GM21360 (cell line): ENCODE results near the gene DEFB118.
"Not testable (repeated sequence)": the region's sequence is repeated elsewhere in the genome, so short reads cannot be mapped to it uniquely, and the experiment has no call there.

Source experiments
- ATAC-seq: cut with Tn5 transposase; IDR thresholded peaks from one replicate; pipeline ENCODE4 v1.9.1; 2021; ENCODE audit warnings: mild to moderate bottlenecking, moderate library complexity; ENCODE audit not compliant: unreplicated experiment

Gene DEFB118

GRCh38 chr20:31368301-31368700 lies at the start of gene DEFB118:
DEFB118 (plus strand) TSS chr20:31368601; CDS start chr20:31368651, 50 bp downstream.
- no peak for ATAC-seq

- no peak for ATAC-seq
Observed at GRCh38 chr20:31322504-31322903, 45.9 kb upstream of the DEFB118 start.

DNA sequence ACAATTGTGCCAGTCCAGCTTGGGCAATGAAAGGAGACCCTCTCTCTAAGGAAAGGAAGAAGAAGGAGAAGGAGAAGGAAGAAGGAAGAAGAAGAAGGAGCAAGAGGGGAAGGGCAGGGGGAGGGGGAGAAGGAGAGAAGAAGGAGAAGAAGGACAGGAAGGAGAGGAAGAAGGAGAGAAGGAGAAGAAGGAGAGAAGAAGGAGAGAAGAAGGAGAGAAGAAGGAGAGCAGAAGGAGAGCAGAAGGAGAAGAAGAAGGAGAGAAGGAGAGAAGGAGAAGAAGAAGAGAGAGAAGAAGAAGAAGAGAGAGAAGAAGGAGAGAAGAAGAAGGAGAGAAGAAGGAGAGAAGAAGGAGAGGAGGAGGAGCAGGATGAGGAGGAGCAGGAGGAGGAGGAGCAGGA lies 37.5 kb upstream of the DEFB118 start:
- ATAC-seq = no peak

- no peak for ATAC-seq
Observed at GRCh38 chr20:31341470-31341869, 26.9 kb upstream of the DEFB118 start.

- no peak for ATAC-seq
Observed at GRCh38 chr20:31355981-31356380, 12.4 kb upstream of the DEFB118 start.

DNA sequence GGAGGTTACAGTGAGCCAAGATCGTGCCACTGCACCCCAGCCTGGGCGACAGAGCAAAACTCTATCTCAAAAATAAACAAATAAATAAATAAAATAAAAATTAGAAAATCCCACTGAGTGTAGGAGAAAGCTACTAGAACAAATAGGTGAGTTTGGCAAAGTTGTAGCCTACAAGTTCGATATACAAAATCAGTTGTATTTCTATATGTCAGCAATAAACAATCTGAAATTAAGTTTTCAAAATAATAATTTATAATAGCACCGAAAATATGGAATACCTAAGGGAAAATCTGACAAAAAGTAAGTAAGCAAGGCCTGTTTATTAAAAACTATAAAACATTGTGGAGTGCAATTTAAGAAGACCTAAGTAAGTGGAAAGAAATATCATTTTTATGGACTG lies 5.1 kb upstream of the DEFB118 start:
- ATAC-seq = no peak

- not testable (repeated sequence) for ATAC-seq
Observed at GRCh38 chr20:31364272-31364671, 4.1 kb upstream of the DEFB118 start.

DNA sequence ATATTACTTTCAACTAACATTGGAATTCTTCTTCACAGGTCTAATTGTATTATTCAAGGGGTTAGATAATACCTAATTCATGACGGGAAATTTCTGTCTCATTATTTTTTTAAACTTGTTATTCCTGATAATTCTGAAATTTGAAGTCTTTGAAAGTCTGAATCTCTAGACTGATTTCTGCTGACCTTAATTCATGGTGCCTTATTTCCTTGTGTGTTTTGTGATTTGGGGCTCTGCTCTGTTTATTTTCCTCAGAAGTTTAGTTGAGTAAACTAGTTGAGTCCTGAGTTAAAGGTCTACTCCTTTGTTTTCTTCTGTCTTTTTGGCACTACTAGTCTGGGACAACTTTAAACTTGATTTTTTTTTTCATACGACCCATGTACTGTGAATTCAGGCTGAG lies 5.9 kb downstream of the DEFB118 start:
- no peak for ATAC-seq

DNA sequence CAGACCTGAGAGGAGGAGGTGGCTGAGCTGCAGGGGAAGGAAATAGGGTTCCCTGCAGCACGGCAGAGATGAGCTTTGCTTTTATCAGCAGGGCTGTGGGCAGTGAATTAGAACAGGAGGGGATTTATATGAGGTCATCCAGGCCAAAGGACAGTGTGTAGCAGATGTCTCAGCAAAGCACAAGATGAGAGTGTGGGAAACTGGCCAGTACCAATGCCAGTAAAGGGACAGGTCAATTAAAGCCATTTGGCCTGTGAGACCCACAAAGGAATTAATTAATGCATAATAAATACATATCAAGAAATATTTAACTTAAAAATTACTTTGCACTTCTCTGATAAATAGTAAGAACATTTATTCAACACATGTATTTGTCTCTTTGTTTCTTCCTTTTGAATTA lies 22.1 kb downstream of the DEFB118 start, which contains the start of gene DEFB119:
Gene DEFB119, minus strand, starts transcription at position 101 of the 400 bp plus-strand sequence. CDS start 107 bp downstream, outside the sequence.
- ATAC-seq = no peak

DNA sequence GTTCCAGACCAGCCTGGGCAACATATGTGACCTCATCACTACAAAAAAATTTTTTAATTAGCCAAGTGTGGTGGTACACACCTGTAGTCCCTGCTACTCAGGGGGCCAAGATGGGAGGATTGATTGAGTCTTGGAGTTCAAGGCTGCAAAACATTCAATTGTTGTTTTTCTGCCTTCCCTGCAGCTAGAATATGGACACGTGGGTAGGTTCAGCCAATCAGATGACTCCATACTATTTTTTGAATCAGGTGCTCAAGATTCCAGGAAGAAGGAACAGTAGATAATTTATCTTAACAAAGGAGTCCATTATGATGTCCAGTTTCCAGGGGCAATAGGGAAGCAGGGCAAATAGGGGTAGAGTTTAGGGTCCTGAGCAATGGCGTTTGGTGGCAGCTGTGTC lies 24.4 kb downstream of the DEFB118 start:
- no peak for ATAC-seq

GRCh38 chr20:31394900-31395299 lies 26.5 kb downstream of the DEFB118 start:
- ATAC-seq = no peak

DNA sequence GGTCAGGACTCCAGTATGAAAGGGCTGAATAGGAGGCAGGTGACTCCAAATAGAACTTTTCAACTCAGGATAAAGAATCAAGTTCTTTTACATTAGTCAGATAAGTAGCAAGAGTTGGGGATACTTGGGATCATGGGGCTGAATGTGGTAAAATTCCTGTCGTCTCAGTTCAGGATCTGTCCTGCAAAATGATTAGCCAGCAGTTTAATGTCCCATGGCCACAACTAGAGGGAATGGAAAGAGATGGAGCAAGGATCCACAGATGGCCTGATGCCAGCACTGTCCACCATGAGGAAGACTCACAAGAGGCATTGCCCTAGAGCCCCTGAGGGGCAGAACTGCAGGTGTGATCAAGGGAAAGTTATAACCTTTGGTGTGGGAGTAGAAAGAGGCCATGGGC lies 35.5 kb downstream of the DEFB118 start:
- ATAC-seq = no peak

- no peak for ATAC-seq
Observed at GRCh38 chr20:31406115-31406514, 37.7 kb downstream of the DEFB118 start, which contains the start of gene DEFB121. DEFB121 (minus strand) TSS chr20:31406215; CDS start chr20:31406152, 63 bp downstream.

GRCh38 chr20:31410011-31410410 lies 41.6 kb downstream of the DEFB118 start:
- no peak for ATAC-seq

- no peak for ATAC-seq
Observed at GRCh38 chr20:31414381-31414780, 46.0 kb downstream of the DEFB118 start.

- no peak for ATAC-seq
Observed at GRCh38 chr20:31415653-31416052, 47.3 kb downstream of the DEFB118 start.

DNA sequence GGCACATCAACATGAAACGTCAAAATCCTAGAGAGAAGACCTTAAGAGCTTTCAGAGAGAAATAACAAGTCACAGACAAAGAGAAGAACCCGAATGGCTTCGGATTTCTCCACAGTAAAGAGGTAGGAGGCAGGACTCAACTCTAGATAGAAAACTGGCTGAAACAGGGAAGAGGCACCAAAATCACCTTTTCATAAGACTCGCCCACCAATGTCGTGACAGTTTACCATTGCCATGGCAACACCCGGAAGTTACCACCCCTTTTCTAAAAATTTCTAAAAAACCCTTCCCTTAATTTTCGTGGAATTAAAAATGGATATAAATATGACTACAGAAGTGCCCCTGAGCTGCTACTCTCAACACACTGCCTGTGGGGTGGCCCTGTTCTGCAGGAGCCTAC lies 49.9 kb downstream of the DEFB118 start:
- ATAC-seq = no peak
